ENCODE data around the gene ZNF784. TPM values are rescaled to one million over a fixed set of nuclear protein-coding genes. Genes with fewer than 3 reads are reported as not detected.

The ZNF784 gene
- total and polyA plus RNA-seq, 2 of the 13 experiments (the other 11 are each of a cell fraction or from before 2014, with no cell fraction given): 4.1 to 4.2 TPM

DNA sequence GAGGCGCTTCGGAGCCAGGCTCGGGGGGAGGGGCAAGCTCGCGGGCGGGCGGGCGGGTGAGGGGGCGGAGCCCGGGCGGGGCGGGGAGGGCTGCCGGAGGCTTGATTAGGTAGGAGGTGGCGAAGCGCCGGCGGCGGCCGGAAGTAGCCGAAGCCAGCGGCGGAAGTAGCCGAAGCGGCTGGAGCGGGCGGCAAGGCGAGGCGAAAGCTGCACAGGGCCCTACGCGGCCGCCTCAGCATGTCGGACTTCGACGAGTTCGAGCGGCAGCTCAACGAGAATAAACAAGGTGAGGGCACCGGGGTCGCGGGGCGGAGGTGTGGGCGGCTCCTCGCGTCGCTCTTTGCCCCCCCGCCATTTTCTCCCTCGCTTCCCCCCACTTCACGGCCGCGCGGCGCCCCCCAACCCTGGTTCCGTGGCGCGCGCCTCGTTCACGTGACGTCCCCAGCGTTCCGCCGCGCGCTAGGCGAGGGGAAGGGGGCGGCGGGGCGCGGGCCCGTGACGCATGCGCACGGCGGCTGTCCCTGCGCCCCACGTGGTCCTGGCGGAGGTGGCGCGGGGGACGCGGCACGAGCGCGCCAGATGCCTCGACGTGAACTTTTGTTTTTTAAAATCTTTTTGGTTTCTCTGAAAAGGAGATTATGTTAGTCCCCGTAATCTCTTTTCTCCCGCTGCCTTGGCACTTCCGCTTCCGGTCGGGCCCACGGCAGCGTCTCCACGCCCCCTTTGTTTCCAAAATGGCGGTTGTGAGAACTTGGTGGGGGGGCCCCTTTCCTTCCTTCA, 30.7 kb upstream of the ZNF784 start, which contains the start of gene U2AF2 (continued):
- TF ChIP-seq MTERF4 (CRISPR knock-in tag; IDR thresholded peaks at IDR 0.05) (peak; percentile 96), ZMAT3 (CRISPR knock-in tag; conservative IDR thresholded peaks at IDR 0.05) (no peak; the same call in 1 of the 2 replicates), SPEN (CRISPR knock-in tag; IDR thresholded peaks at IDR 0.05; ENCODE audit: low read depth) (peak; percentile 78), CBX1 (IDR thresholded peaks at IDR 0.05; ENCODE audit: low read depth) (peak; percentile 47), TERF1 (CRISPR knock-in tag; IDR thresholded peaks at IDR 0.05) (no peak), ZNF816 (CRISPR knock-in tag; IDR thresholded peaks at IDR 0.05; ENCODE audit: borderline replicate concordance) (peak; percentile 84; the same call in 1 of the 2 replicates), THAP7 (CRISPR knock-in tag; IDR thresholded peaks at IDR 0.05) (no peak), ZSCAN21 (CRISPR knock-in tag; IDR thresholded peaks at IDR 0.05; ENCODE audit: borderline replicate concordance) (peak; percentile 77; the same call in 1 of the 2 replicates), SNAPC2 (CRISPR knock-in tag; IDR thresholded peaks at IDR 0.05) (no peak), IRF2 (CRISPR knock-in tag; IDR thresholded peaks at IDR 0.05) (no peak; the same call in 1 of the 2 replicates), ZNF672 (CRISPR knock-in tag; IDR thresholded peaks at IDR 0.05) (no peak), DPF2 (CRISPR knock-in tag; IDR thresholded peaks at IDR 0.05; ENCODE audit: borderline replicate concordance, low read depth) (no peak), ZFP82 (CRISPR knock-in tag; IDR thresholded peaks at IDR 0.05; ENCODE audit: borderline replicate concordance) (peak; percentile 70; the same call in 1 of the 2 replicates), HIC2 (CRISPR knock-in tag; IDR thresholded peaks at IDR 0.05; ENCODE audit: low read depth) (no peak), NFIB (CRISPR knock-in tag; IDR thresholded peaks at IDR 0.05; ENCODE audit: borderline replicate concordance) (no peak), NR2F1 (CRISPR knock-in tag; IDR thresholded peaks at IDR 0.05) (no peak), TGIF2 (CRISPR knock-in tag; IDR thresholded peaks at IDR 0.05) (peak; percentile 52; the same call in 1 of the 2 replicates), ELF3 (CRISPR knock-in tag; IDR thresholded peaks at IDR 0.05) (peak; percentile 47; the same call in 1 of the 2 replicates), SIN3A (IDR thresholded peaks at IDR 0.05; ENCODE audit: borderline replicate concordance, low read depth, low read length) (peak; percentile 39; the same call in 1 of the 2 replicates)
- TF ChIP-seq, protein P1, sequence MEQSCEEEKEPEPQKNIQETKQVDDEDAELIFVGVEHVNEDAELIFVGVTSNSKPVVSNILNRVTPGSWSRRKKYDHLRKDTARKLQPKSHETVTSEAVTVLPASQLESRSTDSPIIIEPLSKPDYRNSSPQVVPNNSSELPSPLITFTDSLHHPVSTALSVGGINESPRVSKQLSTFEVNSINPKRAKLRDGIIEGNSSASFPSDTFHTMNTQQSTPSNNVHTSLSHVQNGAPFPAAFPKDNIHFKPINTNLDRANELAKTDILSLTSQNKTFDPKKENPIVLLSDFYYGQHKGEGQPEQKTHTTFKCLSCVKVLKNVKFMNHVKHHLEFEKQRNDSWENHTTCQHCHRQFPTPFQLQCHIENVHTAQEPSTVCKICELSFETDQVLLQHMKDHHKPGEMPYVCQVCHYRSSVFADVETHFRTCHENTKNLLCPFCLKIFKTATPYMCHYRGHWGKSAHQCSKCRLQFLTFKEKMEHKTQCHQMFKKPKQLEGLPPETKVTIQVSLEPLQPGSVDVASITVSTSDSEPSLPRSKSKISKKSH (CRISPR knock-in tag; IDR thresholded peaks at IDR 0.05; ENCODE audit: borderline replicate concordance): peak; percentile 64; the same call in 1 of the 2 replicates
- TF ChIP-seq, protein P2, sequence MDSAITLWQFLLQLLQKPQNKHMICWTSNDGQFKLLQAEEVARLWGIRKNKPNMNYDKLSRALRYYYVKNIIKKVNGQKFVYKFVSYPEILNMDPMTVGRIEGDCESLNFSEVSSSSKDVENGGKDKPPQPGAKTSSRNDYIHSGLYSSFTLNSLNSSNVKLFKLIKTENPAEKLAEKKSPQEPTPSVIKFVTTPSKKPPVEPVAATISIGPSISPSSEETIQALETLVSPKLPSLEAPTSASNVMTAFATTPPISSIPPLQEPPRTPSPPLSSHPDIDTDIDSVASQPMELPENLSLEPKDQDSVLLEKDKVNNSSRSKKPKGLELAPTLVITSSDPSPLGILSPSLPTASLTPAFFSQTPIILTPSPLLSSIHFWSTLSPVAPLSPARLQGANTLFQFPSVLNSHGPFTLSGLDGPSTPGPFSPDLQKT (CRISPR knock-in tag; IDR thresholded peaks at IDR 0.05; ENCODE audit: borderline replicate concordance): no peak

Data from HepG2 (cell line).